IMR-90 (cell line): Measurements from ENCODE around the gene LRFN2. TPM values are rescaled to one million over a fixed set of nuclear protein-coding genes. Genes with fewer than 3 reads are reported as not detected.

Source experiments
- ATAC-seq: fragments of 200-7000 bp; cut with Tn5 transposase; 2 replicates; pipeline ENCODE4 v1.9.1; 2020; ENCODE audit warnings: low read depth, mild to moderate bottlenecking, moderate library complexity
- BruUV-seq: library from RNA; stranded (reverse); fragments of 400-500 nt; replicated peaks from 2 replicates; lab custom pipeline; 2021; lab: Mats Ljungman, UMichigan
- CTCF ChIA-PET: fragments of 300-600 bp; formaldehyde crosslinking; extraction: SDS; loops from one replicate; lab custom pipeline; 2021; ENCODE audit warnings: antibody characterized with exemption; lab: Yijun Ruan, JAX
- POLR2A ChIA-PET: fragments of 300-600 bp; sonication (Branson Sonifier 250); formaldehyde crosslinking; loops from one replicate; lab custom pipeline; 2022; ENCODE audit warnings: antibody characterized with exemption; ENCODE audit not compliant: unreplicated experiment; lab: Charles Lee
- DNase-seq: peaks from one replicate; pipeline ENCODE4 v3.0.0; 2013
- H2AFZ ChIP-seq: replicated peaks from 2 replicates; pipeline ENCODE3; 2013; ENCODE audit warnings: low read length, mild to moderate bottlenecking; ENCODE audit not compliant: poor library complexity
- H2AK5ac ChIP-seq: 2 replicates; pipeline ENCODE4 v1.6.1; 2013; ENCODE audit warnings: low read depth, low read length, inconsistent platforms
- H2AK9ac ChIP-seq: replicated peaks from 2 replicates; pipeline ENCODE3; 2013; ENCODE audit warnings: mild to moderate bottlenecking, low read depth, low read length, moderate library complexity; ENCODE audit not compliant: poor library complexity
- H2BK120ac ChIP-seq: 2 replicates; pipeline ENCODE4 v1.6.1; 2013; ENCODE audit warnings: low read depth, low read length, inconsistent platforms
- H2BK15ac ChIP-seq: 3 replicates; pipeline ENCODE4 v1.6.1; 2013; ENCODE audit warnings: low read depth, low read length, inconsistent platforms
- H2BK20ac ChIP-seq: 2 replicates; pipeline ENCODE4 v1.6.1; 2013; ENCODE audit warnings: low read depth, mild to moderate bottlenecking, inconsistent platforms, low read length, moderate library complexity
- H2BK5ac ChIP-seq: 2 replicates; pipeline ENCODE4 v1.6.1; 2013; ENCODE audit warnings: mild to moderate bottlenecking, low read depth, low read length, inconsistent platforms; ENCODE audit not compliant: poor library complexity, severe bottlenecking
- H3K14ac ChIP-seq: replicated peaks from 2 replicates; pipeline ENCODE4 v1.6.1; 2013; ENCODE audit warnings: low read depth, low read length, inconsistent platforms
- H3K18ac ChIP-seq: 2 replicates; pipeline ENCODE4 v1.6.1; 2013; ENCODE audit warnings: low read depth, low read length, control low read depth
- H3K23ac ChIP-seq: 2 replicates; pipeline ENCODE4 v1.6.1; 2013; ENCODE audit warnings: low read depth, low read length, inconsistent platforms
- H3K27ac ChIP-seq: 2 replicates; pipeline ENCODE4 v1.5.1; 2013; ENCODE audit warnings: mild to moderate bottlenecking, control low read depth, low read length; ENCODE audit not compliant: insufficient read depth
- H3K27me3 ChIP-seq: 2 replicates; pipeline ENCODE4 v1.6.1; 2013; ENCODE audit warnings: low read length; ENCODE audit not compliant: control insufficient read depth, insufficient read depth
- H3K36me3 ChIP-seq: 2 replicates; pipeline ENCODE4 v1.6.1; 2013; ENCODE audit warnings: low read length, mixed read lengths; ENCODE audit not compliant: control insufficient read depth, insufficient read depth
- H3K4ac ChIP-seq: 2 replicates; pipeline ENCODE4 v1.6.1; 2013; ENCODE audit warnings: low read depth, low read length, inconsistent platforms
- H3K4me1 ChIP-seq: 2 replicates; pipeline ENCODE4 v1.6.1; 2013; ENCODE audit warnings: low read length, mixed read lengths; ENCODE audit not compliant: control insufficient read depth, insufficient read depth
- H3K4me2 ChIP-seq: 2 replicates; pipeline ENCODE4 v1.6.1; 2013; ENCODE audit warnings: low read depth, mild to moderate bottlenecking, control low read depth, low read length, moderate library complexity
- H3K4me3 ChIP-seq: 2 replicates; pipeline ENCODE4 v1.5.1; 2013; ENCODE audit warnings: low read depth, mild to moderate bottlenecking, control low read depth, low read length, moderate library complexity; ENCODE audit not compliant: insufficient read depth
- H3K56ac ChIP-seq: 2 replicates; pipeline ENCODE4 v1.6.1; 2013; ENCODE audit warnings: low read length, inconsistent platforms; ENCODE audit not compliant: insufficient read depth; ENCODE audit errors: extremely low read depth
- H3K79me1 ChIP-seq, 2 experiments: 2 replicates each; pipeline ENCODE4 v1.6.1; 2013; ENCODE audit warnings: low read length in 2 of 2, inconsistent platforms in 1 of 2, low read depth in 1 of 2
- H3K9ac ChIP-seq: 2 replicates; pipeline ENCODE4 v1.6.1; 2013; ENCODE audit warnings: low read depth, low read length, control low read depth
- H3K9me1 ChIP-seq: 2 replicates; pipeline ENCODE4 v1.6.1; 2013; ENCODE audit warnings: low read length, inconsistent platforms; ENCODE audit not compliant: insufficient read depth
- H3K9me3 ChIP-seq: 2 replicates; pipeline ENCODE4 v1.6.1; 2013; ENCODE audit warnings: low read length; ENCODE audit not compliant: control insufficient read depth, insufficient read depth
- H4K20me1 ChIP-seq: 2 replicates; pipeline ENCODE4 v1.6.1; 2013; ENCODE audit warnings: low read length, inconsistent platforms; ENCODE audit not compliant: insufficient read depth
- H4K5ac ChIP-seq: 2 replicates; pipeline ENCODE4 v1.6.1; 2013; ENCODE audit warnings: mild to moderate bottlenecking, low read depth, low read length, control low read depth
- H4K8ac ChIP-seq, 2 experiments: 2 replicates each; pipeline ENCODE4 v1.6.1; 2013; ENCODE audit warnings: low read depth in 2 of 2, low read length in 2 of 2, control low read depth in 1 of 2, inconsistent platforms in 1 of 2
- H4K91ac ChIP-seq: 2 replicates; pipeline ENCODE4 v1.6.1; 2013; ENCODE audit warnings: low read depth, low read length, inconsistent platforms; ENCODE audit not compliant: insufficient read depth
- BHLHE40 ChIP-seq: fragments of 150-350 bp; IDR thresholded peaks from 2 replicates; pipeline ENCODE4 v1.6.1; 2016; ENCODE audit warnings: mild to moderate bottlenecking, low read depth, low read length
- CEBPB ChIP-seq: IDR thresholded peaks from 2 replicates; pipeline ENCODE4 v1.6.1; 2012; ENCODE audit warnings: low read depth, low read length, improper control_type of control experiment
- CHD1 ChIP-seq: IDR thresholded peaks from 2 replicates; pipeline ENCODE4 v1.6.1; 2012; ENCODE audit warnings: low read depth, low read length, improper control_type of control experiment
- FOS ChIP-seq: fragments of 150-350 bp; IDR thresholded peaks from 2 replicates; pipeline ENCODE4 v1.6.1; 2016; ENCODE audit warnings: low read depth, low read length
- MAFK ChIP-seq: IDR thresholded peaks from 2 replicates; pipeline ENCODE4 v1.6.1; 2012; ENCODE audit warnings: low read depth, low read length, improper control_type of control experiment
- MXI1 ChIP-seq: IDR thresholded peaks from 2 replicates; pipeline ENCODE4 v1.6.1; 2012; ENCODE audit warnings: low read depth, mild to moderate bottlenecking, low read length, moderate library complexity, borderline replicate concordance
- NFE2L2 ChIP-seq: fragments of 150-350 bp; IDR thresholded peaks from 2 replicates; pipeline ENCODE4 v1.6.1; 2016; ENCODE audit warnings: low read depth, mild to moderate bottlenecking, low read length
- RCOR1 ChIP-seq: IDR thresholded peaks from 2 replicates; pipeline ENCODE4 v1.6.1; 2012; ENCODE audit warnings: mild to moderate bottlenecking, low read length, improper control_type of control experiment; ENCODE audit not compliant: insufficient replicate concordance
- RFX5 ChIP-seq: IDR thresholded peaks from 2 replicates; pipeline ENCODE4 v1.8.0; 2012; ENCODE audit warnings: low read depth, mild to moderate bottlenecking, low read length, moderate library complexity
- SMC3 ChIP-seq: fragments of 150-350 bp; IDR thresholded peaks from 2 replicates; pipeline ENCODE4 v1.6.1; 2016; ENCODE audit warnings: low read depth, mild to moderate bottlenecking, antibody characterized with exemption, low read length, moderate library complexity
- WGBS, 2 experiments: methylation state at CpG; one replicate each; pipeline versions ENCODE4 v1.1.5 to v1.1.7; 2013; ENCODE audit warnings: missing lambda C conversion rate in 2 of 2; ENCODE audit not compliant: insufficient read length in 1 of 2; ENCODE audit errors: extremely low coverage in 2 of 2; 5-methylcytosine and 5-hydroxymethylcytosine counted together
- dilution Hi-C: fragments of 300-500 bp; cut with HindIII; formaldehyde crosslinking; loops from one replicate; pipeline ENCODE4 v1.14.3; 2018; ENCODE audit warnings: low sequenced_read_pairs; ENCODE audit not compliant: unreplicated experiment
- in situ Hi-C: fragments of 300-500 bp; cut with MboI; formaldehyde crosslinking; loops from 3 replicates; pipeline ENCODE4 v1.14.3; 2019; ENCODE audit warnings: low sequenced_read_pairs, inconsistent platforms, mixed read lengths
- intact Hi-C: fragments of 100-400 bp; cut with micrococcal nuclease; formaldehyde crosslinking; loops from 2 replicates; pipeline ENCODE4 v1.10.0; 2022
- polyA plus RNA-seq, 3 experiments: library from polyadenylated mRNA; depleted of rRNA; stranded (reverse); fragments of >200 nt; gene quantifications; 2 replicates each; pipeline ENCODE4 v1.2.3, GENCODE V29; 2012; ENCODE audit warnings: low replicate concordance in 1 of 3
- total RNA-seq: library from RNA; depleted of rRNA; stranded (reverse); fragments of >200 nt; gene quantifications from 2 replicates; pipeline ENCODE4 v1.2.3, GENCODE V29; 2012
- TF ChIP-seq, protein P1 (sequence below): fragments of 150-350 bp; IDR thresholded peaks from 2 replicates; pipeline ENCODE4 v1.6.1; 2016; ENCODE audit warnings: low read depth, mild to moderate bottlenecking, low read length, moderate library complexity, borderline replicate concordance
- TF ChIP-seq, protein P2 (sequence below): fragments of 150-350 bp; IDR thresholded peaks from 2 replicates; pipeline ENCODE4 v1.6.1; 2017; ENCODE audit warnings: mild to moderate bottlenecking, antibody characterized with exemption, low read length, low read depth

LRFN2 gene
- total and polyA plus RNA-seq, 2 of the 4 experiments (the other 2 are of a cell fraction) = not detected

DNA sequence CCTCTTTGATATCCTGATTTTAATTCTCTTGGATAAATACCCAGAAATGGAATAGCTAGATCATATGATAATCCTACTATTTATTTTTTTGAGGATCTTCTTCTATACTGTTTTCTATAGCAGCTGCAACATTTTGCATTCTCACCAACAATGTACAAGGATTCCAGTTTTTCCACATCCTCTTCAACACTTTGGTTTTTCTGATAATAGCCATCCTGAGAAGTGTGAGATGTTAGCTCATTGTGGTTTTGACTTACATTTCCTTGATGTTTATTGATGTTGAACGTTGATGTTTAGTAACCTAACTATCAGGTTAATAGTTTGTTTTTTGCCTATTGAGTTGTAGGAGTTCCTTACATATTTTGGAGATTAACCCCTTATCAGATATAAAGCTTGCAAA, 217.3 kb downstream of the LRFN2 start:
- Histone ChIP-seq H2BK120ac (no peak overlapping the region), H3K27me3 (no peaks in the 10 kb centered on the region), H4K8ac (no peak overlapping the region), H3K14ac (no peak overlapping the region), H3K18ac (no peak overlapping the region), H3K79me1 (no peaks in the 10 kb centered on the region), H3K36me3 (no peaks in the 10 kb centered on the region), H2BK5ac (no peak overlapping the region), H3K9ac (no peak overlapping the region), H3K27ac (no peak overlapping the region), H3K4me2 (no peak overlapping the region), H3K23ac (no peak overlapping the region), H4K5ac (no peak overlapping the region), H3K9me3 (no peaks in the 10 kb centered on the region), H2AK5ac (no peak overlapping the region), H3K4ac (no peak overlapping the region), H3K4me1 (no peaks in the 10 kb centered on the region), H2AK9ac (no peak overlapping the region), H3K4me3 (no peak overlapping the region), H2BK20ac (no peak overlapping the region), H2AFZ (no peak overlapping the region), H4K20me1 (no peaks in the 10 kb centered on the region), H4K91ac (no peak overlapping the region), H2BK15ac (no peak overlapping the region), H3K9me1 (no peaks in the 10 kb centered on the region), H3K56ac (no peak overlapping the region)
- in situ Hi-C loops = no loop called here
- DNase-seq (no peak), ATAC-seq (no peak)
- BruUV-seq = no TSS peak
- dilution Hi-C loops = no loop called here
- no peak for TF ChIP-seq MXI1
- TF ChIP-seq, protein P1, sequence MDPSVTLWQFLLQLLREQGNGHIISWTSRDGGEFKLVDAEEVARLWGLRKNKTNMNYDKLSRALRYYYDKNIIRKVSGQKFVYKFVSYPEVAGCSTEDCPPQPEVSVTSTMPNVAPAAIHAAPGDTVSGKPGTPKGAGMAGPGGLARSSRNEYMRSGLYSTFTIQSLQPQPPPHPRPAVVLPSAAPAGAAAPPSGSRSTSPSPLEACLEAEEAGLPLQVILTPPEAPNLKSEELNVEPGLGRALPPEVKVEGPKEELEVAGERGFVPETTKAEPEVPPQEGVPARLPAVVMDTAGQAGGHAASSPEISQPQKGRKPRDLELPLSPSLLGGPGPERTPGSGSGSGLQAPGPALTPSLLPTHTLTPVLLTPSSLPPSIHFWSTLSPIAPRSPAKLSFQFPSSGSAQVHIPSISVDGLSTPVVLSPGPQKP = no peak
- no peak for TF ChIP-seq FOS
- TF ChIP-seq CHD1 = no peak
- TF ChIP-seq RFX5 = no peak
- no peak for TF ChIP-seq RCOR1
- TF ChIP-seq MAFK = no peak
- no peak for TF ChIP-seq NFE2L2
- TF ChIP-seq SMC3 = no peak
- TF ChIP-seq CEBPB = no peak
- TF ChIP-seq, protein P2, sequence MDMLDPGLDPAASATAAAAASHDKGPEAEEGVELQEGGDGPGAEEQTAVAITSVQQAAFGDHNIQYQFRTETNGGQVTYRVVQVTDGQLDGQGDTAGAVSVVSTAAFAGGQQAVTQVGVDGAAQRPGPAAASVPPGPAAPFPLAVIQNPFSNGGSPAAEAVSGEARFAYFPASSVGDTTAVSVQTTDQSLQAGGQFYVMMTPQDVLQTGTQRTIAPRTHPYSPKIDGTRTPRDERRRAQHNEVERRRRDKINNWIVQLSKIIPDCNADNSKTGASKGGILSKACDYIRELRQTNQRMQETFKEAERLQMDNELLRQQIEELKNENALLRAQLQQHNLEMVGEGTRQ = no peak
- TF ChIP-seq BHLHE40 = no peak
- WGBS, 2 experiments = no CpG with 5 or more reads among the region's 1 CpG
- ChIA-PET POLR2A (no interaction called here), CTCF (no interaction called here)
- intact Hi-C loops = no loop called here
